HG03520 (cell line): ENCODE measurements around the gene RIPK4.
"Not testable (repeated sequence)": the region's sequence is repeated elsewhere in the genome, so short reads cannot be mapped to it uniquely, and the experiment has no call there.

Source experiments
- ATAC-seq: cut with Tn5 transposase; IDR thresholded peaks from one replicate; pipeline ENCODE4 v1.9.1; 2021; ENCODE audit warnings: mild to moderate bottlenecking, moderate library complexity; ENCODE audit not compliant: unreplicated experiment

RIPK4 gene

DNA sequence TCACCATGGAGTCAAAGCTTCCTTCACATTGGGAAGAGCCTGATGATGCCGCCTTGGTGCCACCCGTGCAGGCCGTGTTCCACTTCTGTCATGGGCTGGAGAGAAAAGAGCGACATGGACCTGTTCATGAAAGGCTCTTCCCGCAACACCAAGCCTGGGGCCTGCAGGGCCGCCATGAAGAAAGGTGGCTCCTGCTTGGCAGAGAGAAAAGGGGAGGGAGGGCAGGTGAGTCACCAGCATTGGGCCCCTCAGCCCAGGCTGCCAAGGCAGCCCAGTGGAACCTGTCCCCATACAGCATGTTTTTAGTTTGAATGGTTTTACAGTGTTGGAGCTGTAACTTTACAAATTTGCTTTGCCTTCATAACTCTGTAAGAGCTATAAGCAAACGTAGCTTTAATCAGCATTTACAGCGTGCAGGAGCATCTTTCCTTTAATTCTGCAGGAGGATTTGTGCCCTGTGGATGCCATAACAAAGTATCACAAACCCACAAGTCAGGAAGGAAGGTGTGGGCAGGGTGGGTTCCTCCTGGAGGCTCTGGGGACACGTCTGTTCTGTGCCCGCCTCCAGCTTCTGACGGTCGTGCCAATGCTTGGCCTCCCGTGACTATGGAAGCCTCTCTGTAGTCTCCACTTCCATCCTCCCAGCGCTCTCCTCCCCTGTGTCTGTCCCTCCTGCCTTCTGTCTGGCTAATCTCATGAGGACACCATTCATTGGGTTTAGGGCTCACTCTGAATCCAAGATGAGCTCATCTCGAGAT lies 49.1 kb downstream of the RIPK4 start:
- no peak for ATAC-seq

- no peak for ATAC-seq
Observed at GRCh38 chr21:41716751-41717150, 50.1 kb downstream of the RIPK4 start.

- ATAC-seq = no peak
Observed at GRCh38 chr21:41715649-41716281, 51.1 kb downstream of the RIPK4 start.

- not testable (repeated sequence) for ATAC-seq
Observed at GRCh38 chr21:41714299-41714865, 52.5 kb downstream of the RIPK4 start.

GRCh38 chr21:41713495-41714281 lies 53.2 kb downstream of the RIPK4 start:
- no peak for ATAC-seq

GRCh38 chr21:41712730-41713129 lies 54.1 kb downstream of the RIPK4 start:
- no peak for ATAC-seq

DNA sequence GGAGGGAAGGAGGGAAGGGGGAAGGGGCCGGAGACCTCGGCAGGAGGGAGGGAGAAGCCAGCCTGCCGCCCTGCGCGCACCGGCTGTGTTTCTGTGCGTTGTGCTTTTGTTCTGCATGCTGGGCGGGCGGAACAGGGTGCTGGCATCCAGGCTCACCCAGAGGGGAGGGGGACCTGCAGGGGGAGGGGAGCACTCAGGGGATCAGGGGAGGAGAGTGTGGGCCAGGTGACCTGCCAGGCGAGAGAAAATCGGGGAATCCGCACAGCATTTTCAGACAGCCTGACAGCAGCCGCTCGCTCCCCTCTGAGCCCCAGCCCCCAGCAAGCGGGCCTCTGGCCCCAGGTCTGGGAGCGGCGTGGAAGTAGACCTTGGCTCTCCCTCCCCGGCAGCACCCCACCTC lies 54.7 kb downstream of the RIPK4 start:
- ATAC-seq = no peak

- no peak for ATAC-seq
Observed at GRCh38 chr21:41711416-41712007, 55.3 kb downstream of the RIPK4 start.

DNA sequence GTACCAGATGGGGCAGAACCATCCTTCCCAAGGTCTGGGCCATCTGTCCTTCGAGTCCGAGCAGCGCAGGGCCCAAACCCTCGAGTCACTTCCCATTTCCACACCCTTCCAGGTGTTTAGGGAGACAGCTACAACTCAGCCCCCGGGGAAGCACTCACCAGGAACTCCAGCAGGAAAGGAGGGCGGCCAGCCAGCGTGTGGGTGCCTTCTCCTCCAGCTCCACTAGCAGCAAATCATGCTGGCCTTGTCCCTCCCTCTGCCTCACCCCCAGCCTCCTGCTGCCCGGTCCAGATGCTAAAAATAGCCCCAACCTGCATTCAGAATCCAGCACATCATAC lies 56.1 kb downstream of the RIPK4 start:
- ATAC-seq = no peak

GRCh38 chr21:41709965-41710822 lies 56.7 kb downstream of the RIPK4 start:
- no peak for ATAC-seq

GRCh38 chr21:41709166-41709565 lies 57.7 kb downstream of the RIPK4 start:
- no peak for ATAC-seq

- ATAC-seq = no peak
Observed at GRCh38 chr21:41707960-41708330, 58.9 kb downstream of the RIPK4 start.

DNA sequence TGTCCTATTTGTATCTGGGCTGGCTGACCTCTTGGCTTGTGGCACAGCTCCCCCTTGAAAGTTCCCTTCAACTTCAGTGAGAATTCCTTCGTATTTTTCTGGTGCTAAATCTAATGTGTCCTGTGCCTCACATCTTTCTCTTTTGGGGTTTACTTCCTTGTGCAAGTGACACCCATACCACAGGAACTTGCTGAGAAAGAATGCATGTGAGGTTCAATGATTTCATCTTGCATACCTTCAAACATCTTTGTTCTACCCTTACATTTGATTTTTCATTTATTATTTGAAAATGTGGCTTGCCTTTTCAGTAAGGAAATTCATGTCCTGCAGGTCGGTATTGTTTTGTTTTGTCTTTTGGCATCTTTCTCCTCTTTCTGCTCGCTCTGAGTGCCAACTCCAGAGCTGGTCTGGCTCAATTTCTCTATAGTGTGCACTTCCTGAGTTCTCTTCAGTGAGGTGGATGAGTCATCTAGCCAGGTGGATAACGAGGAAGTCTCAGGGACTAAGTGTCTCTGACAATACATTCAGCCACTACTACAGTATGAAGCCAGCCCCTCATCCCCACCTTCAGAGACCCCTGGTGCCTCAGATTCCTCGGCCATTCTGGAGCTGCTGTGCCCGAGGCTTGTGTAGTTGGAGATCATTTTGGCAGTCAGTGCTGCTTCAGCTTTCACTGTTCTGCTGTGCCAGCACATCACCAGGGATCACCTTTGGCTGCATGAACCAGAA lies 59.5 kb downstream of the RIPK4 start:
- ATAC-seq = no peak

- ATAC-seq = no peak
Observed at GRCh38 chr21:41706678-41707077, 60.2 kb downstream of the RIPK4 start.

- ATAC-seq = no peak
Observed at GRCh38 chr21:41706263-41706639, 60.6 kb downstream of the RIPK4 start.

DNA sequence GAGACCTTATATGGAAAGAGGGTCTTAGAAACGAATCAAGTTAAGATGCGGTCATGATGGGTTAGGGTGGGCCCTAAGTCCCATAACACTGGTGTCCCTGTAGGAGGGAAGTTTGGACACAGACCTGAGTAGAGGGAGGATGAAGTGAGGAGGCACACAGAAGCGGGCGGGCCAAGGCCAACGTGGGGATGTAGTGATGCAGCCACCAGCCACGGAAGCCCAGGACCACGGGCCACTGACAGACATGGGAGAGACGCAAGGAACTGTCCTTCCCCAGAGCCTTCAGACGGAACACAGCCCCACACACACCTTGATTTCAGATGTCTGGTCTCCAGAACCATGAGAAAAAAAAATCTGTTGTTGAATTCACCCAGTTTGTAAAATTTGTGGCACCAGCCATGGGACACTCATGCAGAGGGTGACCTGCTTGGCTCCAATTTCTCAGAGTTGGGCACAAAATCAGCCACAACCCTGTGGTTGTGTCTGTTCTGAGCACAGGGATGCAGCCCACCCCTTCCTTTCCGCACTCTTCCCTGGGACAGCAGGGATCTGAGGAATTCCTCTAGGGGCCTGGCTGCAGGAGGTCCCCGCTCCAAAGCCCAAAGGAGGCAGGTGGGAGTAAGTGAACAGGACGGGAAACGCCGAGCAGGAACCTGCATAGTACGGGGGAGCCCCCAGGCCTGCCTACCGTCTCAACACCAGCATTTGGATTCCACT lies 61.1 kb downstream of the RIPK4 start:
- ATAC-seq = no peak

DNA sequence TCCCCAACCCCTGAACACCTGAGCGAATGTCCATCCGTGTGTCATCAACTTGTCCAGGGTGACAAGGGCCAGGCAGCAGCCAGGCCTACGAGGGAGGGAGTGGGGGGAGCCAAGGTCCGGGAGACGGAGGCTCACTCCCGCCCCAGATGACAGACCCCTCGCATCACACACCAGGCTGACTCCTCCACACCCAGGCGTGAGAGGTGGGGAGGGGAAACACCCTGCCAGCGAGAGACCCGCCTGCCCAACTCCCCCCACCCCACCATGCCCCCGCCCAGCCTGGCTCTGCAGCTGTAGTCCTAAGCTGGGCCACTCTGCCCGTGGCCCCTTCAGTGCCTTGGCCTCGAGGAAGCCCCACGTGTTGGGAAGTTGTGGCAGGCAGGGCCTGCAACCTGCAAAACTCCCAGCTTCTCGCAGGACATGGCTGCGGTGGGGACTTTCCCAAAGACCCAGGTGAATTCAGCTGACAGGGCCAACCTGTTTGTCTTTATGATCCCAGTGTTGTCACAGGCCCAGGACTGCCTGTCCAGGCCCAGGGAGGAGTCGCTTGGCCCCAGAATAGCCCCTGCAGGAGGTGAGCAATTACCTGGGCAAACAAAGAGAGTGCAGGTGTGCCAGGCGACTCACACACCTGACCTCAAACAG lies 62.9 kb downstream of the RIPK4 start:
- no peak for ATAC-seq

GRCh38 chr21:41701749-41702148 lies 65.1 kb downstream of the RIPK4 start:
- ATAC-seq = no peak

- ATAC-seq = no peak
Observed at GRCh38 chr21:41699311-41699710, 67.5 kb downstream of the RIPK4 start.
